Renal pelvis (tissue), 12 donors: ENCODE data around the gene TMEM231. TPM values are rescaled to one million over a fixed set of nuclear protein-coding genes. Genes with fewer than 3 reads are reported as not detected.
"Not testable (repeated sequence)": the region's sequence is repeated elsewhere in the genome, so short reads cannot be mapped to it uniquely, and the experiment has no call there.

ENCODE experiments used
- DNase-seq: peaks from one replicate; pipeline ENCODE4 v3.0.0-alpha.2; 2013
- long read RNA-seq, 16 experiments: transcript quantifications; one replicate each; lab custom pipeline, GENCODE V29; 2026
- polyA plus RNA-seq, 3 donors: library from polyadenylated mRNA; unstranded; fragments of 120-200 nt; gene quantifications; one replicate each; pipeline ENCODE4 v1.2.1, GENCODE V29; 2013; ENCODE audit not compliant: insufficient read length in 3 of 3

The TMEM231 gene, protein sequence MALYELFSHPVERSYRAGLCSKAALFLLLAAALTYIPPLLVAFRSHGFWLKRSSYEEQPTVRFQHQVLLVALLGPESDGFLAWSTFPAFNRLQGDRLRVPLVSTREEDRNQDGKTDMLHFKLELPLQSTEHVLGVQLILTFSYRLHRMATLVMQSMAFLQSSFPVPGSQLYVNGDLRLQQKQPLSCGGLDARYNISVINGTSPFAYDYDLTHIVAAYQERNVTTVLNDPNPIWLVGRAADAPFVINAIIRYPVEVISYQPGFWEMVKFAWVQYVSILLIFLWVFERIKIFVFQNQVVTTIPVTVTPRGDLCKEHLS
- polyA plus RNA-seq = 10 to 100 TPM; 19.8 to 23.4 (median 21.3) TPM
- long read RNA-seq, donor 1, full-length matches to known transcripts = 2 of 2 reads
- long read RNA-seq, donor 1, partial matches to known transcripts = 0 of 2 reads
- long read RNA-seq, donor 1, other reads (novel, unspliced or antisense) = 0 of 2 reads
- long read RNA-seq, donor 2, full-length matches to known transcripts = 5 of 5 reads
- long read RNA-seq, donor 2, partial matches to known transcripts = 0 of 5 reads
- long read RNA-seq, donor 2, other reads (novel, unspliced or antisense) = 0 of 5 reads
- long read RNA-seq, donor 3, full-length matches to known transcripts = 3 of 3 reads
- long read RNA-seq, donor 3, partial matches to known transcripts = 0 of 3 reads
- long read RNA-seq, donor 3, other reads (novel, unspliced or antisense) = 0 of 3 reads
- long read RNA-seq, donor 4, full-length matches to known transcripts = 3 of 3 reads
- long read RNA-seq, donor 4, partial matches to known transcripts = 0 of 3 reads
- long read RNA-seq, donor 4, other reads (novel, unspliced or antisense) = 0 of 3 reads
- long read RNA-seq, donor 5, full-length matches to known transcripts = 2 of 2 reads
- long read RNA-seq, donor 5, partial matches to known transcripts = 0 of 2 reads
- long read RNA-seq, donor 5, other reads (novel, unspliced or antisense) = 0 of 2 reads
- long read RNA-seq, donor 6, full-length matches to known transcripts = 4 of 4 reads
- long read RNA-seq, donor 6, partial matches to known transcripts = 0 of 4 reads
- long read RNA-seq, donor 6, other reads (novel, unspliced or antisense) = 0 of 4 reads
- long read RNA-seq, donor 7, full-length matches to known transcripts = 9 of 9 reads
- long read RNA-seq, donor 7, partial matches to known transcripts = 0 of 9 reads
- long read RNA-seq, donor 7, other reads (novel, unspliced or antisense) = 0 of 9 reads
- long read RNA-seq, donor 8 = 0 reads
- long read RNA-seq, donor 9, full-length matches to known transcripts = 9 of 9 reads
- long read RNA-seq, donor 9, partial matches to known transcripts = 0 of 9 reads
- long read RNA-seq, donor 9, other reads (novel, unspliced or antisense) = 0 of 9 reads
- long read RNA-seq, donor 10, full-length matches to known transcripts = 4 of 4 reads
- long read RNA-seq, donor 10, partial matches to known transcripts = 0 of 4 reads
- long read RNA-seq, donor 10, other reads (novel, unspliced or antisense) = 0 of 4 reads
- long read RNA-seq, donor 11, full-length matches to known transcripts = 5 of 5 reads
- long read RNA-seq, donor 11, partial matches to known transcripts = 0 of 5 reads
- long read RNA-seq, donor 11, other reads (novel, unspliced or antisense) = 0 of 5 reads
- long read RNA-seq, donor 12, full-length matches to known transcripts = 6 of 6 reads
- long read RNA-seq, donor 12, partial matches to known transcripts = 0 of 6 reads
- long read RNA-seq, donor 12, other reads (novel, unspliced or antisense) = 0 of 6 reads
- long read RNA-seq, donor 13, full-length matches to known transcripts = 3 of 3 reads
- long read RNA-seq, donor 13, partial matches to known transcripts = 0 of 3 reads
- long read RNA-seq, donor 13, other reads (novel, unspliced or antisense) = 0 of 3 reads
- long read RNA-seq, donor 14 = 0 reads
- long read RNA-seq, donor 15 = 0 reads
- long read RNA-seq, donor 16, full-length matches to known transcripts = 9 of 9 reads
- long read RNA-seq, donor 16, partial matches to known transcripts = 0 of 9 reads
- long read RNA-seq, donor 16, other reads (novel, unspliced or antisense) = 0 of 9 reads

DNA sequence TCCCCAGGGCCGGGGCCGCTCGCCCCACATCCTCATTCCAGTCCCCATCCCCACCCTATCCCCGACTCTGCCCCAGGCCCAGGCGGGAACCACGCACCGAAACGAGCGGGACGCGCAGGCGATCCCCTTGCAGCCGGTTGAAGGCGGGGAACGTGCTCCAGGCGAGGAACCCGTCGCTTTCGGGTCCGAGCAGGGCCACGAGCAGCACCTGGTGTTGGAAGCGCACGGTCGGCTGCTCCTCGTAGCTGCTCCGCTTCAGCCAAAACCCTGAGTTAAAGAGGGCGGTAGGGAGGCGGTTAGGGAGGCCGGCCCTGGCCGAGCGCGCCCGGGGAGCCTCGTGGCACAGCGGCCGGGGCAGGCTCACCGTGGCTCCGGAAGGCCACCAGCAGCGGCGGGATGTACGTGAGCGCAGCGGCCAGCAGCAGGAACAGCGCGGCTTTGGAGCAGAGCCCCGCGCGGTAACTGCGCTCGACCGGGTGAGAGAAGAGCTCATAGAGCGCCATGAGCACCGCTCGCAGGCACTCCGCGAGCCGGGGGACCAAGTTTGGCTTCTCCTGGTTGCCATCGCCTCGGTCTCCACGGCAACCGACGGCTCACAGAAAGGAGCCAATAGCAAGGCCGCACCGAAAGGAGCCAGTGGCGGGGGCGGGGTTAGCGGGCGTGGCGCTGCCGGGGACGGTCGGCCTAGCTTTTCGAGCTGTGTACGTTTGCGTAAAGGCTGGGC lies at the start of gene TMEM231:
Gene TMEM231 (minus strand): TSS at position 546 of the 724 bp plus-strand sequence. CDS start 43 bp downstream, at position 503.
- DNase-seq = peak; percentile 94

DNA sequence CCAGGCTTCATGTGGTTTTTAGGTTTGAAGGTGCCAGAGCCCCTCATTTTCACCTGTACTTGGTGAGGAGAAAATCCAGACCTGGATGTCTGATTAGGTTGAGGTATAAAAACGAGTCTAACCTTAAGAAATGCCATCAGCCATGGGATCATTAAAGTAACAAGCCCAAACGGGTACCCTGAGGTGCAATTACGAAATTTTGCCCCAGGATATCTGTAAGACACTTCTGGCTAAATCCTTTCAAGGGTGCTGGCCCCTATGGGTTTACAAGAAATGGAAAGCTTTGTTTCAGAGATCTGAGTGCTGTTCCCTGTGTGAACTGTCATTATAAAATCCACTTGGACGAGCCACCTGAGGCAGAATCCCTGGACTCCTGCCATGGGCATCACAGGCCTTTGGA lies 47.2 kb upstream of the TMEM231 start:
- DNase-seq = no peak

DNA sequence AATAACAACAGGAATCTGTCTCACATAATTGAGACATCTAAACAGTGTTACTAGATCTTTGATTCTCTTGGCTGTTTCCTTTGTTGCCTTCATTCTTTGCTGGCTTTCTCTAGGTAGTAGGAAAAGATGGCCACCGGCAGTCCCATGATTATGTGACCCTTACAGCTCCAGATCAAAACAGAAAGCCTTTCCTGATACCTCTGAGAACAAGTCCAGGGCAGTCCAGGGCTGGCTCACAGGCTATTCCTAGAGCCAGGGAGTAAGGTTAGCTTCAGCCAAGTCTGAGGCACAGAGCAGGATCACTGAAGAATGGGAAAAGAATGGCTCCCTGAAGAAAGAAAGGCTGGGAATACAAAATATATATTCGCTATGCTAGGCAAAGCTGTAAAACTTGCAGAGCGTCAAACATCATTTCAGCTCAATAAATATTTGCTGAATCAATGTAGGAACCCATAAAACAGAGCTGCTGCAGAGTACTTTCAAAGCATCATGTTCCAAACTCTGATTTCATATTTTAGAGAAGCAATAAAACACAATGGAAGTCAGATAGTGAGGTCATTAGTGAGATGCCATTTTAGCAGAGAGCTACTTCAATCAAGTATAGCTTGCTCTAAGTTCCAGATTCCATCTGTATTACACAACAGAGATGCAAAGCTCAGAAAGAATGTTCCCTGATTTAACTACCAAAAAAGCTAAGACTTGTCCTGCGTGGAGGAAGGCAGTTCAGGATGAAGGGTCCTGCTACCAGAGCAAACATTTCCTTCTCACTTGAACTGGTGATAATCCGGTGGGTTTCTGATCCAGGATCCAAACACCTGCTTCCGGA lies 43.6 kb upstream of the TMEM231 start:
- DNase-seq = no peak

DNA sequence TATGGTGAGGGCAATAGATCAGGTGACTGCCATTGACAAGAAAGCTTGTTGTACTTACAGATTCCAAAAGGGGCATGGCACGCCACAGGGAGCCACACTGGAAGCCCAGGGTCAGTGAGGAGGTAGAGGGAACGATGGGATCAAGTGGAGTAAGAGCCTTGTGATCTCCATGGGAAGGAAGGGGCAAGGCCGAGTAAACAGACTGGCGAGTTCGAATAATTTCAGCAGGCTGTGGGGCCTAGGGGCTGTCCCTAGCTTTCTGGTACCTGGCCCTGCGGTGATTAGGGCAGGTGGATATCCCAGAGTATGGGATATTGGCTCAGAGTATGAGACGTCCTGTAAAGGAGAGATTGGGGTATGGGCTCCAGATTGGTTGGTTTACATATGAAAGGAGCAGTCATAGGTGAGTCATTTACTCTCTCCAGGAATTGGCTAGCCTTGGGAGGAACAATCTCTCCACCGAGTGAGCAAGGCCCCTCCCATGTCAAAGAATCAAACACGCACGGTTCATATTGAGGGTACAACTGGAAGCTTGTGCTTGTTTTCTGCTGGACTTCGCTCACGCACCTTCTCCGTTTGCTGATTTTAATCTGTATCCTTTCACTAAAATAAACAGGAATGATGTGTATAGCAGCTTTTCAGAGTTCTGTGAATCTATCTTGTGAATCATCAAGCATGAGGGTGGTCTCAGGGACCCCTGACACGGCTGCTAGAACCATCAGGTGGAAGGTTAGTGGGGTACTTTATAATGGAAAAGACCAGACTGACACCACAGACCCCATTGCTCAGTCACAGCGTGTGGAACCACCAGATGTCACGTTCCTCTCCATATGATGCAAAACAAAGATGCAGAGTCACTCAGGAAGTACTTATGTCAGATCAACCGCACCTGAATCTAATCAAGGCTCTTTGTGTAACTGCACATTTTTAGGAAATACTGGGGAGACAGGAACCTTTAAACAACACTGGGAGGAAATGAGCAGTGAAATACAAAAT lies 38.1 kb upstream of the TMEM231 start:
- no peak for DNase-seq

DNA sequence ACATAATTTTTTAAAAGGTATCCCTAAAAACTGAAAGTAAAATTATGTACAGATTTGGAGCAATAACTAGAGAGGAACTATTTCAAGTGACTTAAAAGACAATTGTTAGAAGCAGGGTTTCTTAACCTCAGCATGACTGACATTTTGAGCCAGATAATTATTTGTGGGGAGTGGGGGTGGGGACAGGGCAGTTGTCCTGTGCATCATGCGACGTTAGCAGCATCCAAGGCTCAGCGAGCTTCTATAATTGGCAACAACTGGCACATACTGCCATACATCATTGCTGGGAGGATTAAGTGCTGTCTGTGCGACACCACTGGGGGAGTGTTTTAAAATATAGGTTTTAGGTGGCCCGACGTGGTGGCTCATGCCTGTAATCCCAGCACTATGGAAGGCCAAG lies 37.3 kb upstream of the TMEM231 start:
- DNase-seq = no peak

DNA sequence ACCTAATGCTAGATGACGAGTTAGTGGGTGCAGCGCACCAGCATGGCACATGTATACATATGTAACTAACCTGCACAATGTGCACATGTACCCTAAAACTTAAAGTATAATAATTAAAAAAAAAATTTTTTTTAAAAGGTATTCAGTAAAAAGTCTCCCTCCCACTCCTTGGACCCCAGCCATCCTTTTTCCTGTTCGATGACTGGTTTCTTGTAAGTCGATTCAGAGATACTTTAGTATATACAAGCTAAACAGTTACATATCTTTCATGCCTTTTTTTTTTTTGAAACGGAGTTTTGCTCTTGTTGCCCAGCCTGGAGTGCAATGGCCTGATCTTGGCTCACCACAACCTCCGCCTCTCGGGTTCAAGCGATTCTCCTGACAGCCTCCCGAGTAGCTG lies 35.9 kb upstream of the TMEM231 start:
- DNase-seq = not testable (repeated sequence)

DNA sequence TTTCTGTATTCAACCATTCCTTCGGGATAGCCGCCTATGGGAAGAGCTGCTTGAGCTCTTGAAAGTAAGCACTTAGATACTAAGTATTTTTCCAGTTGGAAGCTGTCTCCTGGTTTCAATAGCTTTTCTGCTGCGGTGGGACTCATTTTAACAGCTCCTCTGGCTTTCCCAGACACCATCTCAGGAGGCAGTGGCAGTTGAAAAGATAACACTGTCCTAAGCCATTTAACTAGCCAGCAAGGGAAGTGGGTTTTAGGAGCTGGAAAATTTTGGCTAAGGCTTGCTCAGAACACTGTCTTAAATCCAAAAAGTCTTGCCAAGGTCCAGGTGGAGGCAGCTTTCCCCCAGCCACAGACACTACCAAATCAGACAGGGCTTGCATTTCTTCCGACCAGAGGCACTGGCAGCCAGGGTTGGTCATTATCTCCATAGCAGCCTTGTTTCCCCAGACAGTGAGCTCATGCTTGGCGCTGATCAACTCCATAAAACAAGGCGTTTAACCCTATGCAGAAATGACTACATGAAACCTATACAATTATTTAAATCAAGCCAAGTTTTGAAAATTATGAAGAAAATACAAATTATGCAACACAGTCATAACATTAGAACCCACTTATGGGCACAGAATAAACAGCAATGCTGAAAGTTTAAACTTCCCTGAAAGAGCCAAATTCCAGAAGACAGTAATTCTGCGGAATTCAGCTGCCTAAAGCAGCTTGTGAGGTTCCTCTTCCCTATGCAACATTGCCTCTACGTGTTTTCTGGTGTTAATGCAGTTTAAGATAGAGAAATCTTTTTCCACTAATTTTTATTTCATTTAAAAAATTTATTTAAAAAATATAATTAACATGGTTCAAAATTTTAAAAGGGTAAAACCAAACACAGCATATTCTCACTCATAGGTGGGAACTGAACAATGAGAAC lies 35.1 kb upstream of the TMEM231 start:
- DNase-seq = peak; percentile 5

DNA sequence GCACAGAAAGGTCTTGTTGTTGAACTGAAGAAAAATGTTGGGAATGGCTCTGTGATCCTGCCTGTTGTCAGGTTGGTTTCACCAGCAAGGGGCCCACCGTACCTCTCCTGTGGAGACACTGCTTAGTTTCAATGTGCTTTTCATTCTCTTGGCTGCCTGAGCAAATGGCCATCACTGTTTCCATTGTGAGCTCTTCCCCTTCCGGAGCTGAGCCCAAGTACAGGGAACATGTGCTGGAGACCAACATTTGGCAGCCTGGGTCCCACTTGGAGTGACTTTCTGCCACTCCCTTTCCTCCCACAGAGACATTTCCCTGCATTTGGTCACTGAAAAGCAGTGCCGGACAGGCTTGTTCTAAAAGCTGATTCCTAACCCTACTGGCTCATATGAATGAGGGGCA lies 33.3 kb upstream of the TMEM231 start:
- no peak for DNase-seq

DNA sequence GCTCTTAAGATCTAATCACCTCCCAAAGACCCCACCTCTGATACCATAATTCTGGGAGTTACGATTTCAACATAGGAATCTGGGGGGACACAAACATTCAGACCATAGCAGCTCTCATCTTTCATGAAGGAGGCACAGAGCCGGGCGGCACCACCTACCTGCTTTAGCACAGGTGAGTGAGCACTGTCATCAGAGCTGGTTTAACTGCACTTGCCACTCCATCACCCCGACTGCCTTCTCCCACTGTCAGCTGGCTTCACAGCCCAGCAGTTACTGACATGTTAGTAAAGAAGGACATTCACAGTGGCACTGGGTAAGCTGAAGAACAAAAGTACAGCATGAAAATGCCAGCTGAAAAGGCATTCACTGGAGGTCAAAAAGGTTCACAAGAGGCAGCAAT lies 32.7 kb upstream of the TMEM231 start:
- DNase-seq = no peak

DNA sequence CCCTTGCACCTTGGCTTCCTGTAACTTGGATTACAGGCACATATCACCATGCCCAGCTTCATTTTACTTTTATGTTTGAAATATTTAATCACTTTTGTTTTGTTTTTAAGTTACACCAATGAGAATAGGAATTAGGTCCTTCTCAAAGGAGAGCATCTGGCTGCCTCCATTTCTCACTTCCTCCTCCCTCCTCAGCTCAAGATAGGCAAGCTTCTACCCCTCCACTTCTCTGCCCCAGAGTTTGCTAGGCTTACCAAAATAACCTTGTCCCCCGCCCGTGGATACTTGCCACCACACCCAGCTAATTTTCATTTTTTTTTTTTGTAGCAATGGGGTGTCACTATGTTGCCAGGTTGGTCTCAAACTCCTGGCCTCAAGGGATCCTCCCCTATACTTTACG lies 28.1 kb upstream of the TMEM231 start:
- no peak for DNase-seq

DNA sequence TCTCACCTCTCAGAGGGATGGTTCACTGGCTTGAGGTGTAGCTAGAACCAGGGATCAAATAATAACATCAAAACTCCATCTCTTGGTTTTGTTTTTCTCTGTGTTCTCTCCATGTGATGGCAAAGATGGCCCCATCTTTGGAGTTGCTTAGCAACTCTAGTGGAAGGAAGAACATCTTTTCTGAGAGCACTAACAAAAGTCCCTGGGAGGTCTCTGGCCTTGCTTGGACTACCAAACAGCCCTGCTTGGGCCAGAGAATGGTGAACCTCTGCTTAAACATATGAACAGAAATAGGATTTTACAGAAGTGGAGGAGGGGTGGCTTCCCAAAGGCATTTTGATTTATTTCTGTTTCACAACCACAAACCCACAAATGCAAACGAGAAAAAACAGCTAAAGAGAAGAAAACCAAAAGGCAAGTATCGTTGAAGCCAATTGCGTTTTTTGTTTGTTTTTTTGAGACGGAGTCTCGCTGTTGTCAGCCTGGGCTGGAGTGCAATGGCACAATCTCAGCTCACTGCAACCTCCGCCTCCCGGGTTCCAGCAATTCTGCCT lies 23.3 kb upstream of the TMEM231 start:
- DNase-seq = no peak

DNA sequence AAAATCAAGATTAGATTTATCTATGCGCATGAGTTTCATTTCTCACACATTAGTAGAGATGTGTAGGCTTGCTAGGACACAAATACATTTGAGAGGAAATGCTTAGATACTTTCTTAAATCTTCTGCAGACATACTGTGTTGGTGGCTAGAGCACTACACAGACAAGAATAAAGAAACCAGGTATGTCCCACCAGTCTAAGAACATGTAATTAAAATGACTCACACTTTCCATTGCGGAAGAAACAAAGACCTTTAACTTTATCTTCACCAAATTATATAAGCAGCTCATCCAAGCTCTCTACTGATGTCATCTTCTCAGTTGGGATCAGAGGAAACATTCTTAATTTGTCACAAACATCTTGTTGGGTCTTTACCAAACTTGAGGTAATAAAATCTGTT lies 22.7 kb upstream of the TMEM231 start:
- DNase-seq = no peak

DNA sequence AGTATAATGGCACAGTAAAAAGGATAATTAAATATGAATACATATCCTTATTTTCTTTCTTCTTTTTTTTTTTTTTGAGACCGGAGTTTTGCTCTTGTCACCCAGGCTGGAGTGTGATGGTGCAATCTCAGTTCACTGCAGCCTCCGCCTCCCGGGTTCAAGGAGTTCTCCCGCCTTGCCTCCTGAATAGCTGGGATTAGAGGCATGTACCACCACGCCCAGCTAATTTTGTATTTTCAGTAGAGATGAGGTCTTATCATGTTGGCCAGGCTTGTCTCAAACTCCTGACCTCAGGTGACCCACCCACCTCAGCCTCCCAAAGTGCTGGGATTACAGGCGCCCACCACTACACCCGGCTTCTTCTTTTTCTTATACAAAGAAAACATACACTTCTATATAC lies 22.2 kb upstream of the TMEM231 start:
- DNase-seq = no peak

DNA sequence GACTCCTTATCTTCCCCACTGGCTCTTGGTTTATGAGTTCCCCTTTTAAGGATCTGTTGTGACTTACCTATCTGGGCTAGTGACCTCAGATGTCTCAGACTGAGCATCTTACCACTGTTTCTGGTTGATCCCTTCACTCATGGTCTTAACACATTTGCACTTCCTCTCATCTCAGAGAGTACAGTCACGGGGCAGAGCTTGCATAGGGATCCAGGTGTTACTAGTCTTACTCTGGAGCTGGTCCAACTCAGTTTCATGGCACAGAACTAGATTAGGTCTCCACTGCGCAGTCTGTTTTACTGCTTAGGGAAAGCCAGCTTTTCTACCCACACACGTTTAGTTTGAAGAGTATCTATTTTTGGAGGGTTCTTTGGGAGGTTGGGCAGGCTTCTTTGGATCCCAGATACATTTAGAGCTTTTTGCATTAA lies 20.3 kb upstream of the TMEM231 start:
- no peak for DNase-seq

DNA sequence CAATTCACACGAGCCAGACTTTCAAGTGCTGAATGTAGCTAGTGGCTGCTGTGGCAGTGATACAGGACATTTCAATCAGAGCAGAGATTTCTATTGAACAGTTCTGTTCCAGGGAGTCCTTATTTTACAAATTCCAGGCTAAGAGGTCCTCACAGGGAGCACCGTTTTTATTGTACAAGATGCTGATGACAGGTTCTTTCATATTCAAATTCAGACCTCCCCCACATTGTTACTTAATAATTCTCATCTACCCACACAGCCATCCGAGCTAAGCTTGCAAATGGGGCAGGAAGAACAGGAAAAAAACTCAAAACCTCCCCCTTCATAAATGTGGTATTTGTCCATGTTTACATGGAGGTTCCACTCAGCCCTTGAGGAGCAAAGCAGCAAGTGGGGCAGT lies 19.9 kb upstream of the TMEM231 start:
- no peak for DNase-seq

DNA sequence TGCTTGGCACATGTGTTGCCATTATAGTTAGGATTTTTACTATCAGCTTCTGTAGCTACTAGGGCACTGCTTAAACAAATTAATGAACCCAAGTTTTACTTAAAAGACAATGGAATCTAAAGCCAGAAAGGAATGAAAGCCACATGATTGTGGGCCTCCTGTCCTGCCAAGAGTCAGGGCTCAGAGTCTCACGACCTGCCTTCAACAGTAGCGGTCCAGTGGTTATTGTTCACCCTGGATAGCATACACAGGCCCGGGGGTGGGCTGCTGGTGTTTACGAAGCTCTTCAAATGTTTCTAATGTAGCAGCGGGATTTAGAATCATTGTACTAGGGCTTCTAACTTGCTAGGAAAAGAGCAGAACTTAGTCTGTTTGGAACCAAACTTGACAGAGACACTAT lies 17.9 kb upstream of the TMEM231 start:
- DNase-seq = no peak
